ENCODE results near the gene CCZ1B. TPM values are rescaled to one million over a fixed set of nuclear protein-coding genes. Genes with fewer than 3 reads are reported as not detected.

CCZ1B gene
- 21.3 and 27.0 TPM in 2 replicates for total RNA-seq

GRCh38 chr7:6826151-6826550 is at the start of gene CCZ1B:
Gene CCZ1B, minus strand, starts transcription at chr7:6826275. Its CDS starts 78 bp downstream, at chr7:6826197.

GRCh38 chr7:6753964-6754363 is 72.1 kb downstream of the CCZ1B start, which contains the start of gene RSPH10B2:
Gene RSPH10B2, plus strand, starts transcription at chr7:6754103. Its CDS starts 3,575 bp downstream, at chr7:6757678.

Other genes with a start within 250 kb of the CCZ1B start
- 71.8 and 75.7 TPM in 2 replicates for gene ZDHHC4, start 248.8 kb downstream of the CCZ1B start, total RNA-seq
- gene INTS15, start 236.3 kb downstream of the CCZ1B start, total RNA-seq = 6.9 and 10.1 TPM in 2 replicates
- gene ZNF853, start 210.7 kb downstream of the CCZ1B start, total RNA-seq = 0.78 and 0.99 TPM in 2 replicates
- 14.7 and 22.7 TPM in 2 replicates for gene ZNF316, start 189.0 kb downstream of the CCZ1B start, total RNA-seq
- gene ZNF12, start 119.3 kb downstream of the CCZ1B start, total RNA-seq = 19.5 and 21.0 TPM in 2 replicates
- gene RSPH10B2, start 72.2 kb downstream of the CCZ1B start, total RNA-seq = 0.20 TPM in 1 of 2 replicates, not detected in the other